GM04504 (cell line): ENCODE measurements around the gene ELOVL2.

Experiments used
- DNase-seq: peaks from one replicate; pipeline ENCODE4 v3.0.0-alpha.2; 2012; ENCODE audit warnings: low read depth

ELOVL2 gene

DNA sequence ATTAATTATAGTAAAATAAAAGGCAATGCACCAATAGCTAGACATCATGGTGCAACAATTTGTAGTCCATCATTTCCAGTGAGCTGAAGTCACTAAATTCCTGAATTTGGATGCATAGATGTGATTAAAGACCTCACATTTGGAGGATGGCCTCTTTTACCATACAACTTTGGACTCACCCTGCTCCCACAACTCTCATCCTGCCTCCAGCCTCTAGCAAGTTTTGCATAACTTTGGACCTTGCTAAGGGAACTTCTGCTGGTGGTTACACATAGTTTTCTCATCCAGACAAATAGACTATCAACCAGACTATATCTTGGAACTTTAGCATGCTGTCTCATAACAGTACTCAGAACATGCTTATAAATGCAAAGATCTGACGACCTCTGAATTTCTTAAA lies 12.8 kb upstream of the ELOVL2 start:
- no peak for DNase-seq

DNA sequence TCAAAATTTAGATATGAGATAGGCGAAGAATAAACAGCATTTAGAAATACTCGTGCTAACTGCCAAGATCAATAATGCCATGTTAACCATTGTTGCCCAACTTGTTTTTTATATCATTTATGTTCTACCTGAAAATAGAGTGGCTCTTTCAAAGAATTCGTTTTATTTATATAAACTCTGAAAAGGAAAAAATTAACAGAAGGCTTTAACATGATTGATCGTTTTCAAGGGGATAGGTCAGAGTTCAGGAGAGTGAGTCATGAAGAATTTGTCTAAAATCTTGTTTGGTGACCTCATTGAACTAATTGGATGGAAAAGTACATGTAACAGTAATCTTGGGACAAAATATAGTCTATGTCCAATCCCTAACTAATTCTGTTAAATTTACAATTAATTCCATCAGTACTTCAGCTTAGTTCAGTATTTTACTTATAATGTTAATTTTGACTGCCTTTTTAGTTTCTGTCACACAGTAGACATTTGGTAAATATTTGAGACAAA lies 11.1 kb upstream of the ELOVL2 start:
- no peak for DNase-seq

DNA sequence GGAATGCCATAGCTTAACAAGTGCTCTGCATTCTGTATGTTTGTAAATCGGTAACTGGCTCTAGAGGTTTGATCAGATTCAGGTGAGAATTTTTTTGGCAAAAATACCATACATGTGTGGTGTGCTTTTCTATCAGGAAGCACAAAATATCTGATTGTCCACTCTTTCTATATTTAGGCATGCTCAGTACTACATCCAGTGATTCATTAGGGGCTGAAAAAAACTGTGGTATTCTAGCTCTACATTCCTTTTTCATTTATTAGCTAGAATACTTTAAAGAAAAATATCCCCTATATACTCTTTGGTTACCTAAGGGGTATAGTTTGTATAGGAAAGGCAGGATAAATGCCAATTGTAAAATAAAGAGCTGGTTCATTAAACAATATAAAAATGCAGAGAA lies 10.6 kb upstream of the ELOVL2 start:
- DNase-seq, result no peak

DNA sequence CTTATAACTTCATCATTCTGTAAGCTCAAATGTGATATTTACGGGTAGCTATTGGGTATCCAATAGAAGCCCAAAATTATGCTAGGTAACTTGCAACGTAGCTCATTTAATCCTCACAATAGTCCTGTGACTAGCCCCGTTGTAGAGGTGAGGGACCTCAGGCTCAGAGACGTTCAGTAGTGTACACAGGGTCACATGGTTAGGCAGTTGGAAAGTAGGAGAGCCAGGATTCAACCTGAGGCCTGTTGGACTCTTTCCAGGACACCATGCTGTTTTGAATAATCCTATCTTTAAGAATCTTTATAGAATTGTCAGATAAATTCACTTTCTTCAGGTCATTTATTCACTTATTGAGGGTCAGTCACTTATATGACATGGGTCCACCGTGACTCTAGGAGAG lies 9.2 kb upstream of the ELOVL2 start:
- no peak for DNase-seq

DNA sequence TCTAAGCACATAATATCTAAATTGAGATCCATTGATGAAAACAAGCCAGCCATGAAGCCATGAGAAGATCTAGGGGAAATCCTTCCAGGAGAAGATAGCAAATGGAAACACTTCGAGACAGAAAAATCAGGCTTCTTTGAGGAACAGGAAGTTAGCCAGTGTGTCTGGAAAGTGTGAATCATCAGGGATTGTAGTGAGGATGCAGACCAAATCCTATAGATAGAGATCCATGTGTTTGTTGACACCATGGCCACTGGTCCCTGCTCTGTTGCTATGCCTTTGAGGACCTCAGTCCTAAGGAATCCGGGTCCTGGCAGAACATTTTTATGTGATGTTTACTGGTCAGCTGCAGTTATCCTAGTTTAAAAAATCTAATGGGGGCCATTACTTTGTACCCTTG lies 6.6 kb upstream of the ELOVL2 start:
- no peak for DNase-seq

DNA sequence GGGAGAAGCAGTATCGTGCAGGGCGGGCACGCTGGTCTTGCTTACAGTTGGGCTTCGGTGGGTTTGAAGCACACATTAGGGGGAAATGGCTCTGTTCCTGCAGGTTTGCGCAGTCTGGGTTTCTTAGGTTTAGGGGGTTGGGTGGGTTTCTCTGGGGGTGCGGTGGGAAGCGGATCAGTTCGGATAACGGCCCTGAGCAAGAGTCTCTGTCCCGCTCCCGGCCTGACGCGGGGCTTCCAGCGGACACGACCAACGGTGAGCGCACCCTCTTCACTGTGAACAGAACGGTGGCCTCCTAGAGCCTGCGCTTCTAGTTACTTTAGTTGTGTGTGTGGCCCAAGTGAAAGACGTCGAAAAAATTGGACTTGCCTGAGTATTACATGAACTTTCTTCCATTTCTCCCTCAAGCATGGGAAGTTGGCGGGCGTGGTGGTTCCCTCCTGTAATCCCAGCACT lies 635 bp upstream of the ELOVL2 start:
- DNase-seq, result no peak

DNA sequence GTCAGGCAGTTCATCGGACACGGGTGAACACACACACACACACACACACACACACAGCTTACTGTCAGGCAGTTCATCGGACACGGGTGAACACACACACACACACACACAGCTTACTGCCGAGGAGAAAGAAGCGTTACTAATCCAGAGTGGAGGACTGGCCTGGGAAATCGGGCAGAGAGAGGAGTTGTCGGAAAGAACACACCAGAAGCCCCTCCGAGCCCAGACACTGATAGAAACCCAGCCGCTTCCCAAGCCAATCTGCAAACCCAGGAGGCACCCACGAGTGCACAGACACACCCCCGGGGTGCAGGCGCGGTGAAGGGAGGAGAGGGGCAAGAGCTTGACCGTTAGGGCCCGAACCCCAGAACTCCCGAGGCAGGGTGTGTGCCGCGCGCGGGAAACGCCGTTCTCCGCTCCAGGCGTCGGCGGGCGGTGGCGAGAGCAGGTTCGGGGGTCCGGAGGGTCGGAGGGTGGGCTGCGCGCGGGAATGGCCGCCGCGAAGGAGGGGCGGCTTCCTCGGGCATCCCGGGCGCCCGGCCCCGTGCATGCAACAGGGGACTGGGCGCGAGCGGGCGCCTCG lies 636 bp downstream of the ELOVL2 start:
- no peak for DNase-seq

DNA sequence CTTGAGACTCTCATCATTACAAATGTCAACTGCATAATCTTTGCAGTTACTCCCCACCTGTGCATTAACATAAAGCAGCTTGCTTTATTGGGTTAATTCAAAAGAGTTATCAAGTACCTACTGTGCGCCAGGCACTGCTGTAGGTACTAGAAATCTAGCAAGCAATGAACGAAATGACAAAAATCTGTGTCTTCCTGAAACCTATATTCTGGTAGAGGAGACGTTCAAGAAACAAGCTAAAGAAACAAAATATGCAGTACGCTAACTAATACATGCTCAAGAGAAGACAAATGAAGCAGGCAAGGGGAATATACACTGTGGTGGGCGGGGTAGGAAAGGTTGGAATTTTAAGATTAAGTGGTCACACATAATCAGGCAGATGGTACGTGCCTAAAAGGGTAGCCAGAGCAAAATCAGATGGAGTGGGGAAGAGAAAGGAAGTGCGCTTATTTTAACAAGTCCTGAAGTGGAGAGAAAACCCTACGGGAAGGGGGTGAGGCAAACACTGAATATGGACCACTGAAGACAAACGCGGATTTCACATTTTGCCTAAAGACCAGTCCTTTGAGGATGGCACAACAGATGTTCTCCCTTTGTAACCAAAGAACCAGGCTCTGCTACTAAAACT lies 1.2 kb downstream of the ELOVL2 start:
- no peak for DNase-seq

DNA sequence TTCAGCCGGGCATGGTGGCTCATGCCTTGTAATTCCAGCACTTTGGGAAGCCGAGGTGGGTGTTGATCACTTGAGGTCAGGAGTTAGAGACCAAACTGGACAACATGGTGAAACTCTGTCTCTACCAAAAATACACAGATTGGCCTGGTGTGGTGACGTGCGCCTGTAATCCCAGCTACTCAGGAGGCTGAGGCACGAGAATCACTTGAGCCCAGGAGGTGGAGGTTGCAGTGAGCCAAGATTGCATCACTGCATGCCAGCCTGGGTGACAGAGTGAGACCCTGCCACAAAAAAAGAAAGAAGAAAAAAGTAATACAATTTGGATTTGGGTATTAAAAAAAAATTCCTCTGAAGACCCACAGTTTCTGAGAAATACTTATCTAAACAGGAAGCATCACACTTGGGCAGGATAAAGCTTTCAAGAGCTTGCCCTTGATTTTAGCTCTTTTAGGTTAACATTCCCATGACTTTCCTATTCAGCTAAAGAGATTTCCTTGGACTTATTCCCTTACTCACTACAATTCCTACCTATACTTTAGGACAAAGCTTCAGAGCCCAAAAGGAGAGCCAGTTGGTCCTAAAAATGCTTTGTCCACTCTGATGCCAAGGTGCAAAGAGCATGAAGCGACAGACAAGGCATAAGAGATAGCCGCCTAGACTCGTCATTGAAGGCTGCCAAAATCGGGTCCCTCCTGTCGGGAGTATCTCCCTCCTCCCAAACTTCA lies 1.9 kb downstream of the ELOVL2 start:
- DNase-seq, result no peak

DNA sequence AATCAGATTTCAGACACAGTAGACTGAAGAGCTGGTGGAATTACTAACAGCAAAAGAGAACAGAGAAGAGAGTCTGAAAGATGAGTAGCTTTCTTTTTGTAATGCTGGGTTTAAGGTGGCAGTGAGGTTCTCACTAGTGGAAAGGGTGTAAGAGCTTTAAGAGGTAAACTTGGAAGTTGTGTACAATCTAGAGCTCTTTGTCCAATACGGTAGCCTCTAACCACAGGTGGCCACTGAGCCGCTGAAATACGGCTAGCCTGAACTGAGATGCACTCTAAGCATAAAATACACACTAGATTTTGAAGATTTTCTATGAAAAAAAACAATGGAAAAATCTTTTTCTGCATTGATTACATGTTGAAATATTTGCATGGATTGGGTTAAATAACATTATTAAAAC lies 4.0 kb downstream of the ELOVL2 start:
- DNase-seq, result no peak

DNA sequence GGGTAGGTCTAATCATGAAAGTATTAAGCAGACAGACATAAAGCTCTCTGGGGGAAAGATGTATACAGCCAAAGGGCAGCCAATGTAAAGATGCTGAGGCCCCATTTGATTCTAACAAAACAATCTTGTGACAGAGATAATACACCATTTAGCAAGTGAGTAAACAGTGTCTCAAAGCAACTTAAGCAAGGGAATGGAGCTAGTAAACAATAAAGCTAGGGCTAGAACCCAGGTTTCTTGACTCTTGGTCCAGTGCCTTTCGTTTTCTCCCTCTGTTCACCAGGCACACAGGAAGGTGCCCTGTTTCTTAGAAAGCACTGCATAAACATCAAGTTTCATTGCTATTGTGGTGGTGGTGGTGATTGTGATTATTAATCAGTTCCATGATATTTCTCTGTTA lies 5.1 kb downstream of the ELOVL2 start:
- no peak for DNase-seq

DNA sequence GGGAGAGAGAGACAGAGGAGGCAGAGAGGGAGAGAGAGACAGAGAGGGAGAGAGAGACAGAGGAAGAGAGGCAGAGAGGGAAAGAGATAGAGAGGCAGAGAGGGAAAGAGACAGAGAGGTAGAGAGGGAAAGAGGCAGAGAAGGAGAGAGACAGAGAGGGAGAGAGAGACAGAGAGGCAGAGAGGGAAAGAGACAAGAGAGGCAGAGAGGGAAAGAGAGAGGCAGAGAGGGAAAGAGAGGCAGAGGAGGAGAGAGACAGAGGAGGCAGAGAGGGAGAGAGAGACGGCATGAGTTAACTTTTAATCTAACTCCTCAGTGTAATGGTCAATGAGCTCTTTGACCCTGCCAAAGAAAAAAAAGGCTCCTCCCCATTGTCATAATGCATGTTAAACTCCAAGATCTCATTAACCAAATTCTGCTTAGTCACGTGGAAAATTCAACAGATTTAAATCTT lies 7.1 kb downstream of the ELOVL2 start:
- DNase-seq, result no peak

DNA sequence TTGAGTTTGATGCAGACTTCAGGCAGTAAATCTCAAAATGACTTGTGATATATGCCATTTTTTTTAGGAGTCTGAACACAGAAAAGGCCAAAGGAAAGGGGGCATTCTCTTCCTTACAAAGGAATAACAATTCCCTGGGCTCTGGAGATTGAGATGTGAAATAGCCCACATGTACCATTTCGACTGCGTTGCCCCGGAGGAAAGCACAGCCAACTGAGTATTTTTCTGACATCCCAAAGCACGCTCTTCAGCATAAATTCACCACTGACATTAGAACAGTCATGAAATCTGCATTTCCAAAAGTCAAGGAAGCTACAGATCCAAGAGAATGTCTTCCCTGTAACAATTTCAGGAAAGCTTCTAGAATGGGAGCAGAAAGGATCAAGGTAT lies 7.8 kb downstream of the ELOVL2 start:
- no peak for DNase-seq

DNA sequence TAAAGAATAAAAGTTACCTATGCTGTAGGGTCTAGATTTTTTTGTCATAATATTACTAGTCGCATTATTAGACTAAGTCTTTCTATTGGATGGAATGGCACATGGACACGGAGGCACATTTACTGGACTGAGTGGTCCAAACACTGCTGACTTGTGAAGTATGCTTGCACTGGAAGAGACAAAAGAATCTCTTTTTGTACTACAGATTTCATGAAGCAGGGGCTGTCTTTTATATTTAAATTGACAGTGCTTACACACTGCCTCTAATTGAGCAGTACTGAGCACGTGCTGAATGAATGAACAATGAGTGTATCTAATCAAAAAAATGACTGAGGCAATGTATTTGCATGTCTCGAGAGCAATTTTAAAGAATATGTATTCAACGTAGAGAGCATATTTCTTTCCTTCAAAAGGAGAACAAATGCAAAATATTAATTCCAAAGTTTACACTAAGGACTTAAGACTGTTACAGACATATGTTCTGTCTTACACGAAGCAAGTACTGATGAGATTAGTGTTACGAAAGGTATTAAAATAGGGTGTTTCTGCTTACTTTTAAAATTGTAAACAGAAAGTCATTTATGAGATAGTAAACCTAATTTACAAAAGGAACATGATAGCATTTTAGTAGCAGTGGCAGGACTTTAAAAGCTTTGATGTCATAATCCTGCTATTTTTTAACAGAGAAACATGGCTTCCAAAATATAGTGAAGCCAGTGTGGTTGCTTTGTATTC lies 8.3 kb downstream of the ELOVL2 start:
- DNase-seq, result no peak

DNA sequence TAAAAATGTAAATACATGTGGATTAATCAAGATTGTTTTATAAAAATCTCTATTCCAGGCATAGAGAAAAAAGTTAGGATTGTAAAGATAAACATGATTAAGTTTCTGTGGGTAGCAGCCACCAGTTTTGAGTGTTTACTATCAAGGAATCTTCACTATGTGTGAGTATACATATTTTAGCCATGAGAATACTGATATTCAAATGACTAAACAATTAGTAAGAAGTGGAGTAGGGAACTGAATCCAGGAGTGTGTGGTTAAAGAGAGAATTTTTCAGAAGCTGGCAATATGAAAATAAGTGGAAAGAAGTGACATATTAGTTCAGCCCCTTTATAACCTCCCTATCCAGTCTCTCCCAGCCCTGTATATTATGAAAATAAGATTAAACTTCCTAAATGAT lies 10.3 kb downstream of the ELOVL2 start:
- DNase-seq, result peak; percentile 27

DNA sequence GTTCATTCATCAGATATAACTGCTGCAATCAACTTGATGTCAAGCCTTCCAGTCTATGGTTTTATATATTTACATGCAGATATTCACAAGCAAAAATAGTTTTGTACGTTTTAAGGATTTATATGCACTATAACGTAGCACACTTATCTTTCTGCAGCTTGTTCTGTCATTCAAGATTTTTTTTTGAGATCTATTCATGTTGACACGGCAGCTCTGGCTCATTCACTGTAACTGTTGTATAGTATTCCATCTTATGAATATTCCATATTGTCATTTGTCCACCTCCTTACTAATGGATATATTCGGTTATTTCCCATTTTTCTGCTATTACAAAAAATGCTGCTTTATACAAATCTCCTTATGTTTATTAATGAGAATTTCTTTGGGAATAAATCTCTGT lies 13.2 kb downstream of the ELOVL2 start:
- no peak for DNase-seq

DNA sequence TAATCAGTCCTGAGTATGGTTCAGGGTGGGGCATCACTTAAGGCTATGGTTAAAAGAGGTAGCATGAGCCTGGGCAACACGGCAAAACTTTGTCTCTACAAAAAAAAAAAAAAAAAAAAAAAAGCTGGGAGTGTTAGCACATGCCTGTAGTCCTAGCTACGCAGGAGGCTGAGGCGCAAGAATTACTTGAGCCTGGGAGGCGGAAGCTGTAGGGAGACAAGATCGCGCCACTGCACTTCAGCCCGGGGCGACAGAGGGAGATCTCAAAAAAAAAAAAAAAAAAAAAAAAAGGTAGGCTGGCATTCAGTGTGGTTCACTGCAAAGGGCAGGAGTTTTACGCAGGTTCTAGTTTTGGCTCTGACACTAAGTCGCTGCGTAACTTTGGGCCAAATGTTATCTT lies 15.1 kb downstream of the ELOVL2 start:
- no peak for DNase-seq

DNA sequence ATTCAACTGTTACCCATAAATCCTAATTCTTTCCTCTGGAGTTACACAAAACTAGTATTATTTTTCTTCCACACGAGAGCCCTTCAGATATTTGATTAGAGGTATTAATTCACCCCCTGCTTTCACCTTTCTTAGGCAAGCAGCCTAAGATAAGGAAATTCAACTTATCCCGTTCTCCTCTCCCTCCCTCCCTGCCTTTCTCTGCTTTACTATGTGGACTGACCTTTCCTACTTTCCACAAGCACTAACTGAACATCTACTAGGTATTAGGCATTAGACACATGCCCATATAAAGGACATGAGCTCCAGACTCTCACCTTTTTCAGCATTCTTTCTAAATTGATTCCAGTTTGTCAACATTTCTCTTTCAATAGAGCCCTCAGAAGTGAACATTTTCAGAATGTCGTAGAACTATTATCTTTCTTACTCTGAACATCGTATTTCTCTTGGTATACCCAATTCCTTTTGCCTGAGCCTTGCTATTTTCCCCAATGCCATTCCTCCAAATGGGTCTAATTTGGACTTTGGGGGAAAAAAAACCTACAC lies 16.5 kb downstream of the ELOVL2 start:
- no peak for DNase-seq

DNA sequence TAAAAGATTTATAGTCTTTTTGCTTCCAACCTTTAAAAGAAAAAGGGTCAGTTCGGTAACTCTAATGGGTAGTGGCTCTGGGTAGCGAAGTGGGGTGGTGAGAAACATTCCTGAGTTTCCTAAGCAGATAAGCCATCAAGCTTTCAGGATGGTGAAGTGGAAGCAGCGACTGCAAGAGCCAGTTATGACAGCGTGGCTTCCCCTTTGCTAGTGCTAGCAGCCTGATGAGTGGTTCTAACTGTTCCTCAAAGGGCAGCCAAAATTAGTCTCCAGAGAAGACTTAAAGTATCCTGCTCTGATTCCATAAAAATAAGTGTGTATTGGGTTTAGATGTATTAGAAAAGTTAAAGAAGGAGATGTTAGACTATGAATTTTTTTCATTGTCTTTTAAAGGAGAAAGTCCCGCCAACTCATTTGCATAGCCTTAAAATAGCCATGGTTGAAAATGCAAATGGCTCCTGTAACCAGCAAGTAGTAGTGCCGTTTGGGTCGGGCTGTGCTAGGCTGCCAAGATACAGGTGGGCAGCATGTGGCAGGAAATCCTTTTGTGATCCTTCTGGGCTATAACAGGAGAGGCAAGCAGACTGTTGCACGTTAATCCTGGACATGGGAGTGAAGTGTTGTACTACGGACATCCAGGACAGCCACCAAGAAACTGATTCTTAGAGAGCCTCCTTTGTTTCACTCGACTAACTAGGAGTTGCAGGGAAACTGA lies 18.0 kb downstream of the ELOVL2 start:
- no peak for DNase-seq

DNA sequence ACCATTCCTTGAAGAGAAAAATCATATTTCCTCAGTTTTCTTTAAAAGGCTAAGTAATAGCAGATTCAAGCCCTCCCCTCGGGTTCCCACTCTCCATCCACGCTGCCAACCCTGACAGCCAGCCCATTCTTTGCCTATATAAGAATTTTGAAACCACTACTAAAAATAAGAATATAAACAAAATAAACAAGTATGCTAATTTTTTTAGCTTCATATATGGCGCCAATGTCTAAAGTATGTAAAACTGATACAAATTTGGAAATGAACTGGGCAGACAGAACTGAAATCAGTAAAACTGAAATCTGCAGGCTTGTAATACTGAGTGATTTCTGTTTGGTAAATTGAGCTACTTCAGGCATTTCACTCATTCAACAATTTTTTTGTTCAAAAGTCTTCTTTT lies 19.0 kb downstream of the ELOVL2 start:
- no peak for DNase-seq

DNA sequence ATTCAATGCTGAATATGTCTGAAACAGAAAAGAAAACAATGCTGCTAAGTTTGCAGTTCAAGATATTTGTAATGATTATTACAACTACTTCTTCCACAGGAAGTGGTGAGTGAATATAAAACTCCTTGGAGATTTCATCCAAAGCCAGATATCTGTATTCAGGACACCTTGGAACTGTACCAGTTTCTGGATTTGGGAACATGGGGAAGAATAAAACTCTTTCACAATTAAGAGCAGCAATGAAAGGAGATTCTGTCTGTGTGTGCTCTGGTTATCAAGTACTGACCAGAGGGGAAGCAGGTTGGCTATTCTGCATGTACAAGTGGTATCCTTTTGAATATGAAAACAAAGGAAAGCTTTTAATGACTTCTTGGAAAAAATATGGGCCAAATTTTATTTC lies 21.1 kb downstream of the ELOVL2 start:
- DNase-seq, result no peak

DNA sequence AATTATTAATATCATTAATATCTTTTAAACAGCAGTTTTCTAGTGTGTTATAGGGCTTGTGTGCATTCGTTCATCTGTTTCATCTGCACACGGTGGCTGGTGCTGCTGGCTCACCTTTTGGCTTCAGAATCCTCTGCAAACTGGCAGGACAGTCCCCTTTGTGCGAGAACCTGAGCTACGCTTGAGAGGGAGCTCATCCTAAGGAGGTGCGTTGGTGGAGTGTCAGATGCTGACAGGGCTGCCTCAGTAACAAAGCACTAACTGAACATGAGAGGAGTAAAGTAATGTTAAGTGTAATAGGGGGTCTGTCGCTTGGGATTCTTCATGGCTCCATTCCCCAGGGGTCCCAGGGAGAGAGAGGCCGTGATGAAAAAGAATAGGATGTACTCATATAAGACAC lies 22.4 kb downstream of the ELOVL2 start:
- DNase-seq, result no peak
